Measurements from ENCODE around the gene CNTNAP2.
"Not testable (repeated sequence)": the region's sequence is repeated elsewhere in the genome, so short reads cannot be mapped to it uniquely, and the experiment has no call there.

The CNTNAP2 gene

GRCh38 chr7:148265896-148266295, 2149.3 kb downstream of the CNTNAP2 start:
- DNase-seq (ENCODE audit: low read depth in 4 of 4, low spot score in 1 of 4), result no peak

- no peak for DNase-seq (ENCODE audit: low read depth in 4 of 4, low spot score in 1 of 4)
These were observed 2150.2 kb downstream of the CNTNAP2 start for GRCh38 chr7:148266795-148267194.

DNA sequence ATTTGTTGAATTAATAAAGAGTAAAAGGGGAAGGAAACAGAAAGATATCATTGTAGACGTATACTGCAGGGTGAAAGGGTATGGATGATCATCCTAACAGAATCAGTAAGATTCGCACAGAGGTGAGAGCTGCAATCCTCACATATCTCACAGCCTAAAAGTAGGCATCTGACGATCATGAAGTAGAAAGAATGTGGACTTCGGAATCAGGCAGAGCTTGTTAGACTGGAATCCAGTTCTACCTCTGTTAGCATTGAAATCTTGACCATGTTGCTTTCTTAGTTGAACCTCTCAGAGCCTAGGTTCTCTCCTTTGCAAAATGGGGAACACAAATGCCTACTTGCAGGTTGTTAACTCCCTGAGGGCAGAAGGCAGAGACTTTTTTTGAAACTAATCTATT, 2154.0 kb downstream of the CNTNAP2 start:
- DNase-seq (ENCODE audit: low read depth in 4 of 4, low spot score in 1 of 4), result no peak

DNA sequence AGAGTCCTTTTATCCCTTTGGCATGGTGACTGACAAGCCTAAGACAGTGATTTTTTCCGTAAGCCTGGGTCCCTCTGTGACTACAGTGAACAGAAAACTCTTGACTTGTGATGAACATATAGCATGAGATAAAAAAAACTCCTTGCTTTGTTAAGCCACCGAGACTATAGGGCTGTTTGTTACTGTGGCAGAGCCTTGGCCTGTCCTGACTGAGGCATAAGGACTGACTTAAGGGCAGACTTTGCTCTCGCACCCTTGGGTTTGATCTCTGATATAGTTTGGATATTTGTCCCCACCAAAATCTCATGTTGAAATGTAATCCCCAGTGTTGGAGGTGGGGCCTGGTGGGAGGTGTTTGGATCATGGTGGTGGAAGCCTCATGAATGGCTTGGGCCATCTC, 2157.5 kb downstream of the CNTNAP2 start:
- DNase-seq (ENCODE audit: low read depth in 4 of 4, low spot score in 1 of 4), result no peak

DNA sequence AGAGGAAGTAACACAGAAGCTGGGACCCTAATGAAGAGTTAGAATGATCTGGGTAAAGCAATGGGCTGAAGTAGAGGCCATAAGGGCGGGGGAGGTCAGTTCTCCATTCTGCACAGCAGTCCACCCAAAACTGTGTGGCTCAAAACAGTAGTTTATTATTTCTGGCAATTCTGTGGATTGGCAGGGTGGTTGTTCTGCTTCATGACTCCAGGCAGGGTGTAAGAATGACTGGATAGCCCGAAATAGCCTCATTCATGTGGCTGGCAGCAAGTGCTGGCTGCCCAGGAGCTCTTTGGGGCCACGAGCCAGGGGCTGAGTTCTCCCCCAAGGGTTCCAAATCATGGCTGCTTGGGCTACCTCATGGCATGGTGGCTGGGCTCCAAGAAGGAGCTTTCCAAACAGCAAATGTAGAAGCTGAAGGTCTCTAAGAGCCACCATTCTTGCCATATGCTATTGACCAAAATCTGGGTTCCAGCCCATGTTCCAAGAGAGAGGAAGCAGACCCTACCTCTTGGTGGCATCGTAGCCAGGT, 2158.8 kb downstream of the CNTNAP2 start:
- no peak for DNase-seq (ENCODE audit: low read depth in 4 of 4, low spot score in 1 of 4)

DNA sequence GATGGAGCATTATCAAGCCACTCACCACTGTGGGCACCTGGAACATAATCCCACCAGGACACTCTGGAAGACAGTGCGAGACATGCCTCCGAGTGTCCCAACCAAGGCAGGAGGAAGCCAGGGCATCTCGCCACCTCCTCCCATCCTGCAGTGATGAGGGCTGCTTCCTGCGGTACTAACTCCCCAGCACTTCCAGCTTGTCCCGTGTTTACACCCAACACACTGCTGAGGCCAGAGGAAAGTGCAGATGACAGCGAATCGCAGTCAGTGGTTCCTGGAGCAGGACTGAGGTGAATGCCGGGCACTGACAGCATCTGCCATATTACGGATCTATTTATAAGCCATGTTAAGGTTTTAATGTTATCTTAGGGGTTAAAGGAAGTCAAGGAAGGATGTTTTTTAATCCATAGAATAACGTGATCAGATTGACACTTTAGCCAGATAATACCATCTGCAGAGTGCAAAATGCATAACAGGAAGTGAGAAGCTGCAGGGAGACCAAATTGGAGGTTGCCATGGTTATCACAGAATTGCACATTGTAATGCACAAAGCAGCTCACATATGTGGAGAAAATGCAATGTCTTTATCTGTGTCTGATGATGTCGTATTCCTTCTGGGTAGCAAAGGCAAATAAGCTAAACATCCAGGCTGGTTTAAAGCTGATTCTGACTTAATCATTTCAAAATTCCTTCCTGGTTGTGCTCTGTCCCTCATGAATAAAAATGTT, 2159.9 kb downstream of the CNTNAP2 start:
- no peak for DNase-seq (ENCODE audit: low read depth in 4 of 4, low spot score in 1 of 4)

GRCh38 chr7:148277042-148277660, 2160.6 kb downstream of the CNTNAP2 start:
- DNase-seq (ENCODE audit: low read depth in 4 of 4, low spot score in 1 of 4), result no peak

DNA sequence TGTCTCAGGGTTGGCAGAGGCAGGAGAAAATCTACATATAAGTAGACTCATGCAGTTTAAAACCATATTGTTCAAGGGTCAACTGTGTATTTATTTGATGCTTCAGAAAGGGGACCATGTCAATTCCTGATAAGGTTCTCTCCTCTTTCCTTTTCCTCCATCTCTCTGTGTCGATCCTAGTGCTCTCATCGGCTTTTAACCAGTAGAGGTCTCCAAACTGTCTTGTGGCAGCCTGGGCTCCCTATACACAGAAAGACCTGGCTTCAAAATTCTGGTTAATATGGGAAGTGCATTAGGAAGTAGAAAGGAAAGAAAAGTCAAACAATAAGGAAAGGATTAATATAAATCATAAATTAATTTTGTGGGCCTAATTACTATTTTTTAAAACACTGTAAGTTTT, 2169.5 kb downstream of the CNTNAP2 start:
- no peak for DNase-seq (ENCODE audit: low read depth in 4 of 4, low spot score in 1 of 4)

GRCh38 chr7:148287538-148287937, 2170.9 kb downstream of the CNTNAP2 start:
- DNase-seq (ENCODE audit: low read depth in 4 of 4, low spot score in 1 of 4), result no peak

DNA sequence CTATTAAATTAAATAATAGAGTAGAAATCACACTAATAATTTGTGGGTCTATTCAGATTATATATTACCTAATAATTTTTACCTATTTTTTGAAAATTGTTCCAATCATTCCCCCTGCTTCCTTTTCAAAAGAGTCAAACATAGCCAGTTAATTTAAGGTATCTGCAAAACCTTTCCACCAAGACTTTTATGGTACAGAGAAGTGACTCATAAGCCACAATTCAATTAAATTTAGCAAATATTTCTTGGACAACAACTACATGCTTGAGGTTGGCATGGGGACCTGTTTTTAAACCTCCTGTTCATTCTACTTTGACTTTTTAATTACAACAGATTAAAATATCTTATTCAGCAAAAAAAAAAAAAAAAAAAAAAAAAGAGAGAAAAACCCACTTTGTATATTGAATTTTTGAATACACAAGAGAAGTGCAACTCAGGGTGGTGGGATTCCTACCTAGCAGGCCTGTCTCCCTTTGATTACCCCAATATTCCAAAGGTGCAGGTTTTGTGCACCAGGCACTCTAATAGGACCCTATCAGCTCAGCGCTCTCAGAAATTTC, 2172.1 kb downstream of the CNTNAP2 start:
- DNase-seq (ENCODE audit: low read depth in 4 of 4, low spot score in 1 of 4), result no peak

GRCh38 chr7:148289630-148290029, 2173.0 kb downstream of the CNTNAP2 start:
- no peak for DNase-seq (ENCODE audit: low read depth in 4 of 4, low spot score in 1 of 4)

DNA sequence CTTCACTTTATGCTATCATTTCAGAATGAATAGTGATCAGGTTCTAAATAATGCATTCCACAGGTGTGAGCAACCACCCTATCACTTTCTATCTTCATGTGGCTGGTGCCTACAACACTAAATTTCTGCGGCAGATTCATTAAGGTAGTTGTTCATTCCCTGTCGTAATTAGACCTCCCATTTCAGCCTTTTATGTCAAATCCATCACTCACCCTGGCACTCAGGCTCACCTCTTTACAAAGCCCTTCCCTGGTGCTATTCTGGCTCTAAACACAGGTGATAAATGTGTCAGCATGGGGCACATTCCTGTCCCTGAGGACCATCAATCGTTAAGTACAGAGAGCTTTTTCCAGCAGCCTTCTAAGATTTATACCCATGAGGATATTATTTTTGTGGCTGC, 2173.9 kb downstream of the CNTNAP2 start:
- DNase-seq (ENCODE audit: low read depth in 4 of 4, low spot score in 1 of 4), result no peak

DNA sequence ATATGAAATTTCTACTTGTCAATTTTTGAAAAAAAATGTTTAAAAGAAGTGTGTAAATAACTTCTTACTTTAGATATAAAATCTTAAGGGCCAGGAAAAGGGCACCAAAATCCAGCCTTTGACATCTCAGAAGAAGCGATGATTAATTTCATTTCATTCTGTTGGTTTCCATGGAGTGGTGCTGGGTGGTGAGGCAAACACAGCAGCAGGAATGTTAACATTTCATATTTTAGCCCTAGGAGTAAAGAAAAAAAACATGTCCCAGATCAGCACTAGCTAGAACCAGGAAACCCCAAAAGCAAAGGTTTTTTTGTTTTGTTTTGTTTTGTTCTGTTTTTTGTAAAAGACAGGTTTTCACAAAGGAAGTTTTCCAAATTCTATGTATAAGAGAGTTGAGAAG, 2175.2 kb downstream of the CNTNAP2 start:
- no peak for DNase-seq (ENCODE audit: low read depth in 4 of 4, low spot score in 1 of 4)

- no peak for DNase-seq (ENCODE audit: low read depth in 4 of 4, low spot score in 1 of 4)
These were observed 2180.5 kb downstream of the CNTNAP2 start for GRCh38 chr7:148296994-148297644.

GRCh38 chr7:148298768-148299167, 2182.2 kb downstream of the CNTNAP2 start:
- DNase-seq (ENCODE audit: low read depth in 4 of 4, low spot score in 1 of 4), result not testable (repeated sequence)

DNA sequence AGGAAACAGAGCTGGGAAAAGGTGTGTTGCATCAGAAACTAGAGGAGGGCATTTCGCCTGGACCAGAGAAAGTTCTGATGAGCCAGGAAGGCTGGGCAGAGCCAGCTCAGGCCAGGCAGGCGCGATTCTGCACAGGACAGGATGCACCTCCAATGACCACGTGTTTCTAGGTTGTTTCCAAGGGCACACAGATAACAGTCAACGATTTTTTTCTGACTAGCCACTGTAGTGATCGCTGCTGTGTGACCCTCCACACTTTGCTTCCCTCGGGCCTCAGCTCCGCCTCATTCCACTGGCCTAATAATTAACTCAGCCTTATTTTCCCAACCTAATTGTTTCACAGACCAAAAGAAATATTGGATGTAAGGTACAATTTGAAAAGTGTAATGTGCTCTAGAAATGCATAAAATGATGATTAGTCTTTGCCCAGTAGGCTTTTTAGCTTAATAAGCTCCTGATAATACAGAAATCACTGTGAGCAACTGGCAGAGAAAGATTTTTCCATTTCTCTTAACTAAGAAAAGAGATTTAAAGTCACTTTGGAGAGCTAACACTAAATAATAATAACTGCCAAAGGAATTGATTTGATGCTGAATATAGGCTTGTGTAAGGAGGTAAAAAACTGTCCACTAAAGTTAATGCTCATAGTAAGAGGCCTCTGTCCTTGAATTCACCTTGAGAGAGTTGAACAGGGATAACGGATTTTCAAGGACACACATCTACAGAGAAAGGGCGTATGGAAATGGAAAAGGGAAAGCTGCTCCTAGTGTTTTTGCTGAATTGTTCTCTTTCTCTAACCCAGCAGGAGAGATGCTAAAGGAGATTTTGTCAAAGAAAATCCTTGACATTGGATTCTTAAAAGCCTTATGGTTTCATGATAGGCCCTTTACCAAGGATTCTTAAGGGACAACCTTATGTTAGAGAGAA, 2183.0 kb downstream of the CNTNAP2 start:
- DNase-seq (ENCODE audit: low read depth in 4 of 4, low spot score in 1 of 4), result no peak

DNA sequence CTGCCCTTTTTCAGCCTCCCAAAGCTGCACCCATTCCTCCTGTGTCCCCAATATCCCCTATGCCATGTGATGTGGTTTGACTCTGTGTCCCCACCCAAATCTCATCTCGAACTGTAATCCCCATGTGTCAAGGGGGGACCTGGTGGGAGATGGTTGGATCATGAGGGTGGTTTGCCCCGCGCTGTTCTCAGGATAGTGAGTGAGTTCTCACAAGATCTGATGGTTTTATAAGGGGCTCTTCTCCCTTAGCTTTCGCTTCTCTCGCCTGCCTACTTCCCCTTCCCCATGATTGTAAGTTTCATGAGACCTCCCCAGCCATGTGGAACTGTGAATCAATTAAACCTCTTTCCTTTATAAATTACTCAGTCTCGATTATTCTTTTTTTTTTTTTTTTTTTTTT, 2185.8 kb downstream of the CNTNAP2 start:
- DNase-seq (ENCODE audit: low read depth in 4 of 4, low spot score in 1 of 4), result not testable (repeated sequence)

DNA sequence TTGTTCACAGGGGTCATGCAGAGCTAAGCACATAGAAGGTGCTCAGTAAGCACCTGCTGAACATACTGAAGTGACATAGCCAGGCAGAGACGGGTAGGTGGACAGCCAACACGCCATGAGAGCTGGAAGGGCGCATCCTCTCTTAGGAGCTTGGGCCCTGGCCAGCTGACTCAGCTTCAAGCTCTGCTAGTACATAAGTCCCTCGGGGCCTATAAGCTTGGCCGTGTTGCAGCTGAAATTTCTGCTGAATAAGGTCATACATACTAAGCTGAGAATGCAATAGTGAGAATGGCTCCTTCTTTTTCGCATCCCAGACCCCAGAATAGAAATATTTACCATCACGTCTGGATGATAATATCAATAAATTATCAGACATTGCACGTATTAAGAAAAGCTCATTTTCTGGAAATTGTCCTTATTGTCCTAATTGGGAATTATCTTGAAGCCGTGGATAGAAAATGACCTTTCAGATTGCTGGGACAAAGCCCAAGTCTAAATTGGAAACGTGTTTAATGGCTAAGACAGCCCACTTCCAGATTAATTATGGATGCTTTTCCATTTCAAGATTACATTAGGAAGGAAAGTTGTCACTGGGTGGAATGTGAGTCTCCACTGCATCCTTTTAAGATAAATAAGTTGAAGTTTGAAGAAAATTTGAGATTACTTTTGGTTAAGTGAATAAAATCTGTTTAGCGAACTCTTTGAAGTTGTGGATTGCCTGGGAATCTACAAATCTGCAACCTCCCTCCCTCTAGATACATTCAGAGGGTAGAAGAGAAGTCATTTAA, 2186.9 kb downstream of the CNTNAP2 start:
- DNase-seq (ENCODE audit: low read depth in 4 of 4, low spot score in 1 of 4), result no peak

DNA sequence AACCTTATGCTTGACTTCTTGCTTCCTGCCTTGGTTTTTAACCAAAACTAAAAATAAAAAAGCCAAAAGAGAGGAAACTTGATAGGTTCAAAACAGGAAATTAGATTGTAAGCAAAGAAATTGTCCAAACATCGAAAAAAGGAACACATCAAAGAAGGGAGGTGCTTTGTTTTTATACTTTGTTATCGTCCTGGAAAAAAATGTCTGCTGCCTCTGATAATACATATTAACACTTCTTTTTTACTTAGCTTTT, 2187.4 kb downstream of the CNTNAP2 start:
- no peak for DNase-seq (ENCODE audit: low read depth in 4 of 4, low spot score in 1 of 4)

DNA sequence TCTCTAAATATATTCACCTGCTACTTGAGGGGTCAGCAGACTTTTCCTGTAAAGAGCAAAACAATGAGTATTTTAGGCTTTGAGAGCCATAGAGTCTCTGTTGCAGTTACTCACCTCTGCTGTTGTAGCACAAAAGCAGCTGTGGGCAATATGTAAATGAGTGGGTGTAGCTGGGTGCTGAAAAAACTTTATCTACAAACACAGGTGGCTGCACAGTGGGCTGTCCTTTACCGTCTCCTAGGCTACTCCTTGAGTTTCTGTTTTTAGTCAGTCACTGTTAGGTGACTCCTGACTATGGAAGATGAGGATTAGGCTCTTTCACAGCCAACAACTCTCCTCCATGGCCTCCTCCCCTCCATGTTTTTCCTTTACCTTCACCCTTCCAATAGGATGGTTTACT, 2187.9 kb downstream of the CNTNAP2 start:
- no peak for DNase-seq (ENCODE audit: low read depth in 4 of 4, low spot score in 1 of 4)

Data from stimulated activated CD4-positive, alpha-beta T cell treated with anti-CD3 and anti-CD28 coated beads, Interleukin-1b, Interleukin-23, amount 100 ng/mL, for 24 hours (primary cell).